Ecto neural progenitor cell (in vitro differentiated cells): Measurements from ENCODE around the gene PELO.
"Not testable (repeated sequence)": the region's sequence is repeated elsewhere in the genome, so short reads cannot be mapped to it uniquely, and the experiment has no call there.

Experiments
- DNase-seq: peaks from one replicate; pipeline ENCODE4 v3.0.0-alpha.2; 2018; ENCODE audit warnings: low spot score

Gene PELO, protein sequence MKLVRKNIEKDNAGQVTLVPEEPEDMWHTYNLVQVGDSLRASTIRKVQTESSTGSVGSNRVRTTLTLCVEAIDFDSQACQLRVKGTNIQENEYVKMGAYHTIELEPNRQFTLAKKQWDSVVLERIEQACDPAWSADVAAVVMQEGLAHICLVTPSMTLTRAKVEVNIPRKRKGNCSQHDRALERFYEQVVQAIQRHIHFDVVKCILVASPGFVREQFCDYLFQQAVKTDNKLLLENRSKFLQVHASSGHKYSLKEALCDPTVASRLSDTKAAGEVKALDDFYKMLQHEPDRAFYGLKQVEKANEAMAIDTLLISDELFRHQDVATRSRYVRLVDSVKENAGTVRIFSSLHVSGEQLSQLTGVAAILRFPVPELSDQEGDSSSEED

GRCh38 chr5:52787600-52788504, at the start of gene PELO, which contains the start of gene ITGA1:
PELO (plus strand) TSS chr5:52787916; CDS start chr5:52800395, 12,479 bp downstream.
ITGA1 (plus strand) TSS chr5:52787916; CDS start chr5:52788354, 438 bp downstream.
- peak; percentile 82 for DNase-seq

DNA sequence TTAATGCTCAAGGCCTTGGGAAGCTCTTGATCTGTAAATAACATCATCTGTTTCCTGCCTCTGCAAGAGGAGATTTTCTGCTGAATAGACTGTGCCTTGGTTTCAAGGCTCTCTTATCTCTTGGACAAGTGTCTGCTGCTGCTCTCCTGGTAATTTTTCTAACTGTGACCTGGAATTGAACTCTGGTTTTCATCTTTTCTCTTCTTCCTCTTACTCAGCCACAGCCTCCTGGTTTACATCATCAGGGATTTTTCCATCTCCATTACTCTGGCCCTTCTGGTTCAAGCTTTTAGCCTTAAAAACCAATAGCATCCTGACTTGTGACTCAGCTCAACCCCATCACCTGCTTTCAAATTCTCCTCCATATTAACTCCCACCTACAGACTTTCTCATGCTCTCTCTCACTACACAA, 49.6 kb upstream of the PELO start:
- DNase-seq, result no peak

DNA sequence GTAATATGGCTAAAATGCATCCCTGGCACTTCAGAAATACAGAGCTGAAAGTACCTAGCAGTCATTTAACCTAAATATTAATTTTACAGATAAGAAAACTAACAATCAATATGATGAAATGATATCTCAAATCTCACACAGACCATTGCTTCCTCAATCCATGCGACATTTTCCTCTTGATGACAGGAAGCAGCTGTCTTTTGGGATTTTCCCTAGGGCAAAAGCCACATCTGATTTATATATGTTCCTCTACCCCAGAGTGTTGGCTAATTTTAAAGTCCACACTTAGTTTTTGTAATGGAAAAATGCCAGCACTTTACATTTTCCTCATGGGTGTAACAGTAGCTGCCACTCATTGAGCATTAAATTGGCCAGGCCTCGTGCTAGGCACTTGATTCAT, 47.7 kb upstream of the PELO start:
- DNase-seq, result no peak

GRCh38 chr5:52743012-52743411, 44.7 kb upstream of the PELO start:
- no peak for DNase-seq

DNA sequence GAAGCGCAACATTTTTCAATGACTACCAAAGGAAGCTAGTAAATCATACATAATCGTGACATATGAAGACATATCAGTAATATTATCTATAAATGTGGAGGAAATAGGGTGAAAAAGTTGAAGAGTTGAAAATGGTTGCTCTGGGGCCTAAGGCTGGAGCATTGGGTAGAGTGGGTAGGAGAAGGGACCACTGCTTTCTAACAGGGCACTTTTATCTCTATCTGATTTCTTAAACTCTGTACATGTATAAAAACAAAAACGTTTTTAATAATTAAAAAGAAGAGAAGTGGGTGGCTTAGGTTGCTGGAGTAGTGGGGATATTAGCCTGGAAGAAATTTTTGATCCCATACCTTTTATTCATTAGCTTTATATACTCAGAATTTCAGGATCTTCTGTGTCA, 44.2 kb upstream of the PELO start:
- no peak for DNase-seq

- DNase-seq, result no peak
Observed at GRCh38 chr5:52743970-52744369, 43.7 kb upstream of the PELO start.

- DNase-seq, result not testable (repeated sequence)
Observed at GRCh38 chr5:52744867-52745458, 42.8 kb upstream of the PELO start.

DNA sequence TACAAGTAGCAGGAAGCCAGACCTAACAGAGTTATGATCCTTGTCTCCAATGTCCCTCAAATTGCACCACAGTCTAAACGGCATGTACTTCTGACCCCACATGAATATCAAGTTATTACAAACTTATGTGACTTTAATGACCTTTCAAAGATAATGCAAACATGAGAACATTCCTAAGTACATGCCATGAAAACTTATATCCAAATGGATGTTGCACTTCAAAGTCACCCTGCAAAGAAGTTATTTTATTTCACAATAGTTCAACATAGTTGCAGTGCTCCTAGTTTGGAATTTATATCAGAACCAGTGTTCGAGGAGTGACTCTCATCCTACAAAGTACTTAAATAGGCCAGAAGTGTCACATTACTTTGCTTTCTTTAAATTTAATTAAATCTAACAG, 41.2 kb upstream of the PELO start:
- no peak for DNase-seq

DNA sequence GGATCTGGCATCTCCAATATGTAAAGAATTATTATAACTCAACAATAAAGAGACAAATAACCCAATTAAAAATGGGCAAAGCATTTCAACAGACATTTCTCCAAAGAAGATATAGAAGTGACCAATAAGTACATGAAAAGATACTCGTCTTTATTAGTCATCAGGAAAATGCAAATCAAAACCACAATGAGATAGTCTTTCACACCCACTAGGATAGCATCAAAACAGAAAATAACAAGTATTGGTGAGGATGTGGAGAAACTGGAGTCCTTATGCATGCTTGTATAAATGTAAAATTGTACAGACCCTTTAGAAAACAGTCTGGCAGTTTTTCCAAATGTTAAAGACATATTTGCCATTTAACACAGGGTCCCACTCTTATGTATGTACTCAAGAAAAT, 39.1 kb upstream of the PELO start:
- no peak for DNase-seq

DNA sequence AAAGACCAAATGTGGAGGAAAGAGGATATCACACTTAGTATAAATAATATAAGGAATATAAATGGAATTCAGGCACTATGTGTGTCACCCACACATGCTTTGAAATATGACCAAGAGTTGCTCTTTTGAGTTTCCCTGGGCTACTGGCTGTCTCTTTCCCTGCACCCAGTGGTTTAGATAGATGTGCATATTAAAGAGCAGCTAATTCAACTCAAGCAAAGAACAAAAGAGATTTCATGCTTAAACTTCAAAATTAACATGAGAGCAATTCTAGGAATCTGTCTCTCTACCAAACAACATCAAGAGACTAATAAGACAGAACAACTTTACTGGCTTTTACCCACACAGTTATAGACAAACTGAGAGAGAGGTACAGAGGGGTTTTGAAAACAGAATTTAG, 38.0 kb upstream of the PELO start:
- no peak for DNase-seq

- no peak for DNase-seq
Observed at GRCh38 chr5:52751137-52751536, 36.6 kb upstream of the PELO start.

DNA sequence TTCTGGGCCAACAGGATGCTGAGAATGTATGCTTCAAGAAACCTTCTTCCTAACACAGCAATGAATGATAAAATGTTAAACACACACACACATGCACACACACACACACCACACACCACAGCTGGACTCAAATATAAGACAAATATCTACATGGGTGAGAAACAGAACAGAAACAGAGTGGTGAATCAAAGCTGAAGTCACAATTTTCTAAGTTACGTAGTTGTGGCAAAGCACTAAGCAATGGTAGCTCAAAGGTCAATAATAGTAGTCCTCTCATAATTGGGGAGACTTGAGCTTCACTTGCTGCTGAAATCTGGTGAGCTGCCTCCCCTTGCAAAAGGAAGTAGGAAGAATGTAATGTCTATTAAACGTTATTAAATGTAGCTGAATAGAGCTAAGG, 33.7 kb upstream of the PELO start:
- no peak for DNase-seq

DNA sequence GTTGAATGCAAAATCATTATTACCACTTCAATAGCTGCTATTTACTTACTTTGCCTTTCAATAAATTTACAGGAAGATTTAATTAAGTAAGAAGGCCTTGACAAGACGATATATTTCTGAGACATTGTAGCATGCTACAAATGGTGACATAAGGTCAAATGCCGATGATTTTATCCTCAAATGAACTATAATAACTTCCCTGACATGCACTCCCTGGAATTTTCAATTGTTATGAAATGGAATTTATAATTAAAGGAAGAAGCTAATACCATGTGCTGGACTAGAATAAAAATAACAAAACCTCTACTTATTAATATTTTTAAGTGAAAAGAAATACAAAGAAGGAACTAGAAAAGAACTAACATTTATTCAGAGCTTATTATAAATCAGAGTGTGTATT, 30.2 kb upstream of the PELO start:
- no peak for DNase-seq

DNA sequence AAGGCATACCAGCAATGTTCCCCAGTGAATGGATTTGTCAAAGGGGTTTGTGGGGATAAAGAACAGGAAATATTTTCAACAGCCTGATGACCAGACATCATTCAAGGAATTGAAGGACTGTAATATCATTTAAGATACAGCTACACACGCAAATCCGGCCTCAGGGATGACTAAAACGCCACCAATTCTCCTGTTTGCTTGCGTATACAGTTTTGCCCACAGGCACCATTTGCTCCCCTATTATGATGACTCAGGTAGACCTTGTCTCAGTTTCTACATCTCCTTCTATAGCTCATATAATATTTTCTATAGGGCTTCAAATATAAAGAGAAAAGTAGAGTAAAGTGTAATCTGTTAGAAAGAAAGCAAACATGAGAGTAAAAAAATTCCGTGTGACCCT, 29.7 kb upstream of the PELO start:
- no peak for DNase-seq

- DNase-seq, result no peak
Observed at GRCh38 chr5:52759331-52759730, 28.4 kb upstream of the PELO start.

DNA sequence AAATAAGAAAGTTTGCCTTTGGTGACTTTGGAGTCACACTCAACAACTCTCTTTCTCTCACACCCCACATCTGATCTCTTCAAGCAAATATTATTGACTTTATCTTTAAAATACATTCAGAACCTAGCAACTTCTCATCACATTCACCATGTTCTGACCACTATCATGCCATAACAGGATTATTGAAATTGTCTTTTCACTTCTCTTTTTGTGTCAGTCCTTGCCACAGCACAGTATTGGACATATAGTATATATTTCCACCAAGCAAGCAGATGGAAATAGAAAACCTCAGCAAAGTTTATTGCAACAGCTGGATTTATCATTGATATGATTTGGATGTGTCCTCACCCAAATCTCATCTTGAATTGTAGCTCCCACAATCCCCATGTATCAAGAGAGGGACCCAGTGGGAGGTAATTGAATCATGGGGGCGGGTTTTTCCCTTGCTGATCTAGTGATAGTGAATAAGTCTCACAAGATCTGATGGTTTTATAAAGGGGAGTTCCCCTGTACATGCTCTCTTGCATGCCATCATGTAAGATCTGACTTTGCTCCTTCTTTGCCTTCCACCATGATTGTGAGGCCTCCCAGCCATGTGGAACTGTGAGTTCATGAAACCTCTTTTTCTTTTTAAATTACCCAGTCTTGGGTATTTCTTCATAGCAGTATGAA, 26.9 kb upstream of the PELO start:
- DNase-seq, result no peak

GRCh38 chr5:52767217-52767743, 20.4 kb upstream of the PELO start:
- no peak for DNase-seq

DNA sequence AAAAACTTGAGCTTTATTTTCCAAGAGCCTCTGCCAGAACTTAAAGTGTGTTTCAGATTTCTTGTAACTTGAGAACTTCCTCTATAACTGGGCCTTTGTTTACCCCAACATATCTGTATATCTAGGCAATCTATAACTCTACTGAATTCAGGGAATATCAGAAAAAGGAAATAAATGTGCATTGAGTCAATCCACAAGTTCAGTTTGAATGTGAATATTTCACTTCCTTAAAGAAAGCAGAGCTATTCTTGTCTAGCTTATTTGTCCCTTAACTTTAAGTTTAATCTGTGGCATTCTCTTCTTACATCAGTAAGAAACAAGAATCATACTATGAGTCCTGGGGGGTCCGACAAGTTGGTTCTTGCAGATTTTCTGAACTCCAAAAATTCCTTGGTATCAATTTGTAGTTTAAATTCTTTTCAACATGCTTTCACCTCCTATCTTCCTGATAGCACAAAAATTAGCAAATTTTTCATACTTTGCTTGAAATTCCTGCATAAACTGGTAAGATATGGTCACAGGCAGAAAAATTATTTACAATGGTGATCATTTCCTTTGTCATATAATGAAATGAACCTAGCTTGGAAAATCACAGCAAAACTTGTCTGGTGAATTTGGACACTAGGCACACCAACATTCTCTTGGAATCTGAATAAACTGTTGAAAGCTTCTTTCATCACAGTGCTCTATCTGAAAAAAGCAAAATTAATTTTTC, 19.8 kb upstream of the PELO start:
- no peak for DNase-seq

- no peak for DNase-seq
Observed at GRCh38 chr5:52769061-52769460, 18.7 kb upstream of the PELO start.

DNA sequence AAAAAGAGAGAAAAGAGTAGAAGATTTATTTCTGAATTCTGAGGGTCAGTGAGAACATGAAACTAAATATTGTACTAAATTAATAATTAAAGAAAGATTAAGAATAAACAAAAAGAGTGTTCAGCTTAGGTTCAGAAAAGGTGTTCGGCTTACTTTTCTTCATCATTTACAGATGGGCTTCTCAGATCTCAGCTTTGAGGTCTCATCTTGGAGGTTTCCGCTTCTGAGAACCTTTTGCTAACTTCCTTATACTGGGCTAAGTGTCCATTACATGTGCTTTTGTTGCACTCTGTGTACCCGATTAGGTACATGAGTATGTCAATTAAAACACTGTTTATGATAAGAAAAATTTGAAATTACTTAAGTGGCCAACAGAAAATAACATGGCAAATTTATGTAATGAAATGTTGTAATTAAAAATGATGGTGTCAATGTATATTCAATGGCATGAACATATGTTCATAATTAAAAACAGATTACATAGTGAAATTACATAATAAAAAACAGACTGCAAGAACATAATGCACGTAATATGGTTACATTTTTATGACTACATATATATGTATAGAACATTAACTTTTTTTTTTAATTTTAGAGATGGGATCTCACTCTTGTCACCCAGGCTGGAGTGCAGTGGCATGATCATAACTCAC, 17.3 kb upstream of the PELO start:
- no peak for DNase-seq
